Upper lobe of left lung (tissue), 4 donors: ENCODE measurements around the gene LUC7L3.

ENCODE experiments used
- POLR2A ChIP-seq, 4 donors: fragments of 450-650 bp; IDR thresholded peaks; one replicate each; pipeline ENCODE4 v1.5.1; 2016 to 2017; ENCODE audit warnings: antibody characterized with exemption in 4 of 4, mild to moderate bottlenecking in 2 of 4
- TF ChIP-seq, protein P1 (sequence below), 6 experiments: fragments of 450-650 bp in 4 of 6; fragments of 200-600 bp in 2 of 6; sonication (generic) in 2 of 6; IDR thresholded peaks; one replicate each; pipeline ENCODE4 v1.5.1; 2016 to 2019; ENCODE audit warnings: antibody characterized with exemption in 6 of 6

DNA sequence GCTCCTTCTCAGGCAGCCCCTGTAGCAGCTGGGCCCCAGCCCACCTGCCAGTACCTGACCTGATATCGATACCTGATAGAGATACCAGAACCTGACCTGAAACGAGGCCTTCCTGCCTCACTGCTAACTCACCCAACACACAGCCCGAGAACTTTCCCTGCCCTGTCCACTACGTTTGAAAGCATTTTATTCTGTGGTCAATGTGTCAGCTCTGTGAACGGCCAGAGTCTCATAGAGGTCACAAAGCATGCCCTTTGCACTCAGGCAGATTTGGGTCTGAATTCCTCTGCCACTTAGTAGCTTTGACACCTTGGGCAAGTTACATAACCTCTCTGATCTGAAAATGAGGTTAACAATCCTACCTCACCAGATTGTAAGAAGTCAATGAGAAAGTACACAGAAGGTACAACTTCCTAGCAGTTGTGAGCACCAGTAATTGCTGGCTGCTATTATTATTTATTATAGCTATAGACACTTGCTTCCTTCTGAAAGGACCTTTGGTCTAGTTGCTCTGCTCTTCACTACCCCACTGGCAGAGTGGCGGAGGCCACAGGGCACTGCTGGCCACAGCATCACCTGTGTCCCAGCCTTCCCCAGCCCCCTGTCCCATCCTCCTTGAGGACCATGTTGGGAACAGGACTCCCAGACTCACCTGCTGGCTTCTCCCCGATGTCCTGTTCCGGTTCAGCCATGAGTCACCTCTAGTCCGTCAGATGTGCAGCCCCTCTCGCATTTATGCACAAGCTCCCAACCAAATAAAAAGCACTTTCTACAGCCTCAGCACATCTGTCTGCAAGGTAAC lies 47.0 kb downstream of the LUC7L3 start:
- TF ChIP-seq, protein P1, sequence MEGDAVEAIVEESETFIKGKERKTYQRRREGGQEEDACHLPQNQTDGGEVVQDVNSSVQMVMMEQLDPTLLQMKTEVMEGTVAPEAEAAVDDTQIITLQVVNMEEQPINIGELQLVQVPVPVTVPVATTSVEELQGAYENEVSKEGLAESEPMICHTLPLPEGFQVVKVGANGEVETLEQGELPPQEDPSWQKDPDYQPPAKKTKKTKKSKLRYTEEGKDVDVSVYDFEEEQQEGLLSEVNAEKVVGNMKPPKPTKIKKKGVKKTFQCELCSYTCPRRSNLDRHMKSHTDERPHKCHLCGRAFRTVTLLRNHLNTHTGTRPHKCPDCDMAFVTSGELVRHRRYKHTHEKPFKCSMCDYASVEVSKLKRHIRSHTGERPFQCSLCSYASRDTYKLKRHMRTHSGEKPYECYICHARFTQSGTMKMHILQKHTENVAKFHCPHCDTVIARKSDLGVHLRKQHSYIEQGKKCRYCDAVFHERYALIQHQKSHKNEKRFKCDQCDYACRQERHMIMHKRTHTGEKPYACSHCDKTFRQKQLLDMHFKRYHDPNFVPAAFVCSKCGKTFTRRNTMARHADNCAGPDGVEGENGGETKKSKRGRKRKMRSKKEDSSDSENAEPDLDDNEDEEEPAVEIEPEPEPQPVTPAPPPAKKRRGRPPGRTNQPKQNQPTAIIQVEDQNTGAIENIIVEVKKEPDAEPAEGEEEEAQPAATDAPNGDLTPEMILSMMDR (IDR thresholded peaks at IDR 0.05), result no peak
- TF ChIP-seq POLR2A (IDR thresholded peaks at IDR 0.05), result no peak
